Pancreas (tissue), 10 donors: ENCODE measurements around the gene NKD2. TPM values are rescaled to one million over a fixed set of nuclear protein-coding genes. Genes with fewer than 3 reads are reported as not detected.
A peak's percentile ranks its signal among the peaks of the same experiment; 100 is the strongest.

Experiments
- ATAC-seq, 4 donors: fragments of 200-7000 bp; cut with Tn5 transposase; one replicate each; pipeline versions ENCODE4 v1.8.0 to v1.9.1; 2020; ENCODE audit warnings: mild to moderate bottlenecking in 4 of 4, moderate library complexity in 4 of 4
- DNase-seq, 6 donors: peaks; one replicate each; pipeline ENCODE4 v3.0.0-alpha.2; 2020
- FAIRE-seq: peaks from 2 replicates; lab custom pipeline; 2012; peaks lifted over from hg19 to GRCh38; lab: Jason Lieb, UNC
- H3K27ac ChIP-seq, 4 donors: fragments of 200-600 bp; sonication (generic); 1 replicate in 3 of 4; 2 replicates in 1 of 4; pipeline versions ENCODE4 v1.5.0 to v1.8.0; 2020
- H3K27me3 ChIP-seq, 4 donors: fragments of 200-600 bp; one replicate each; pipeline ENCODE4 v1.8.0; 2021
- H3K36me3 ChIP-seq, 3 donors: fragments of 200-600 bp; sonication (generic) in 1 of 3; one replicate each; pipeline versions ENCODE4 v1.5.0 to v1.8.0; 2020 to 2021
- H3K4me1 ChIP-seq, 3 donors: fragments of 200-600 bp; one replicate each; pipeline ENCODE4 v1.8.0; 2021
- H3K4me3 ChIP-seq, 4 donors: fragments of 200-600 bp; sonication (generic) in 2 of 4; one replicate each; pipeline versions ENCODE4 v1.5.0 to v1.8.0; 2020 to 2021
- H3K9me3 ChIP-seq, 4 donors: fragments of 200-600 bp; one replicate each; pipeline ENCODE4 v1.8.0; 2021
- CTCF ChIP-seq, 4 donors: fragments of 200-600 bp; sonication (generic) in 3 of 4; IDR thresholded peaks; one replicate each; pipeline versions ENCODE4 v1.5.0 to v1.8.0; 2021; ENCODE audit warnings: antibody characterized with exemption in 4 of 4
- WGBS, 2 donors: extraction: QIAGEN DNeasy Blood & Tissue Kit; methylation state at CpG; one replicate each; pipeline ENCODE4 v1.1.7; 2013; 5-methylcytosine and 5-hydroxymethylcytosine counted together
- intact Hi-C, 3 donors: fragments of 100-400 bp; cut with DNase I; formaldehyde crosslinking; loops; one replicate each; pipeline versions ENCODE4 v1.11.1 to v1.14.2; 2022
- polyA plus RNA-seq, 2 donors: library from polyadenylated mRNA; stranded (reverse); fragments of 200-250 nt; gene quantifications; one replicate each; pipeline ENCODE4 v1.2.3, GENCODE V29; 2013
- total RNA-seq, 6 donors: library from RNA; stranded (reverse); fragmentation: NEBNext Ultra II Directional in 4 of 6; extraction: Animal tissue kit (Norgen Biotek cat#: 25700) in 4 of 6; gene quantifications; one replicate each; pipeline versions ENCODE4 v1.2.1 to v1.2.4, GENCODE V29; 2021 to 2023
- donor health status: healthy with polysubstance abuse.
- donor health status: DM: no; HTN: no; CAD: no; lungs with moderate emphysema.
- donor health status: DM: no; HTN: no; CAD: no.
- donor health status: control.
- donor health status: control.
- donor health status: Bipolar disorder and iron deficiency.
- donor health status: DM: yes; HTN: yes; CAD: no.
- donor health status: DM: no; HTN: no; CAD: no.
- donor health status: DM: no; HTN: no; CAD: no.
- donor health status: DM: yes; HTN: yes; CAD: no.

Gene NKD2
- total and polyA plus RNA-seq, 8 donors = 1.8 to 18.6 (median 4.3) TPM

DNA sequence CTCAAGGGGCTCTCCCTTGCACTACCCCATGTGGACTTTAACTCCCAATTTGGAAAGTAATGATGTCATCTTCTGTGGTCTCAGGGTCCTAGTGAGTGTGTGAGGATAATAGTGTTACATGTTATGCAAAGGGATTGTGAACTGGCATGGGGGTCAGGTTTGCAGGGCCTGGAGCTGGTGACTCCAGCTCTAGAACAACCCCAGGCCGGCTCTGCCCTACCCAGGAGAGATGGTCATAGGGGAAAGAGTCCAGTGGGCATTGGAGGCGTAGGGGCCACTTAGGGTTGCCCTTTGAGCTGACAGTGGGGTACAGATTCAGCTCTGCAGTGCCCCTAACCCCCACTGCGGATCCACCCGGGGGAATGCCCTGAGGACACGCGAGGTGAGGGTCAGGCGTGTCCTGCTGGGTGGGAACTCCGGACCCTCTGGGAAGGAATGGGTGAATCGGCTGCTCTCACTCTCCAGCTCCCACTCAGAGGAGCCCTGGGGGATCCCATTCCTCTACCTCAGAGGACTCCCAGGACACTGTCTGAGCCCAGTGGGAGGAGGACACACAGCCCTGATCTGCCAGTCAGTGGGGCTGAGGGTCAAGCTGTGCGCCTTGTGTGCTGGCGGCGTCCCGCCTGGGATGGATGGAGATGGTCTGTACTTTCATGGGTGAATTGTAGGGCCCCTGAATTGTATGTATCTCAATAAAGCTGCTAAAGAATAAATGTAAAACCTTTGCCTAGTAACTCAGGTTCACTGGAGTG, 2.5 kb upstream of the NKD2 start:
- H3K36me3 ChIP-seq = no peaks in the 10 kb centered on the region
- ATAC-seq = no peak
- no peaks in the 10 kb centered on the region for H3K9me3 ChIP-seq
- 91 to 94% methylated on average over 13 of the region's 13 CpGs for WGBS, 2 donors
- H3K27me3 ChIP-seq = no peaks in the 10 kb centered on the region
- H3K4me1 ChIP-seq = peaks cover 4 to 16% (median 6%) of the 10 kb centered on the region in 3 donors
- intact Hi-C loops = loop anchor here in 1 of 3 donors (10.0 kb wide), 1 partner anchor 139 kb away; no protein-coding TSS in a partner anchor
- no peak for TF ChIP-seq CTCF (IDR thresholded peaks at IDR 0.05)
- peak in 4 of 6 donors; percentile 6 to 47 (median 12) for DNase-seq
- no peak for FAIRE-seq
- H3K4me3 ChIP-seq = no peak overlapping the region
- H3K27ac ChIP-seq = no peak overlapping the region

DNA sequence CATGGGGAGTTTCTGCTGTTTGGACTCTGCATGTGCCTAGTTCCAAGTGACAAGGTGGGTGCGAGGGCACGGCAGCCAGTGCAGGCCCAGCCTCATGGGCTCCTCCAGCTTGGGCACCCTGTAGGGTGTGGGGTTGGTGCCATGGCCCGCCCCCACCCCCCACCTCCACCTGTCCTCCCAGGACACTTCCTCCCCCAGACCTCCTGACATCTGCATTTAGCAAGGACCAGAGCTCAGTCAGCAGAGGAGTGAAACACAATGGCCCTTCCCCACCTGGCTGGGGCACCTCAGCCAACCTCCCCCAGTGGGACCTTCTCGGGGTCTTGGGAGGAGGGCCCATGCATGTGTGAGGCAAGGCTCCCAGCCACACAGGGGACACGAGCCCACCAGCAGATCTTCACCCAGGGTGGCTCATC, 1.9 kb upstream of the NKD2 start:
- Histone ChIP-seq H3K27ac (no peak overlapping the region), H3K4me1 (peaks cover 4 to 16% (median 6%) of the 10 kb centered on the region in 3 donors), H3K9me3 (no peaks in the 10 kb centered on the region), H3K4me3 (no peak overlapping the region), H3K27me3 (no peaks in the 10 kb centered on the region), H3K36me3 (no peaks in the 10 kb centered on the region)
- 81 to 86% methylated on average over 5 of the region's 5 CpGs for WGBS, 2 donors
- intact Hi-C loops = loop anchor here in 1 of 3 donors (10.0 kb wide), 1 partner anchor 138 kb away; no protein-coding TSS in a partner anchor
- TF ChIP-seq CTCF (IDR thresholded peaks at IDR 0.05) = no peak
- ATAC-seq = no peak
- FAIRE-seq = no peak
- peak in 4 of 6 donors; percentile 7 to 35 (median 10) for DNase-seq

DNA sequence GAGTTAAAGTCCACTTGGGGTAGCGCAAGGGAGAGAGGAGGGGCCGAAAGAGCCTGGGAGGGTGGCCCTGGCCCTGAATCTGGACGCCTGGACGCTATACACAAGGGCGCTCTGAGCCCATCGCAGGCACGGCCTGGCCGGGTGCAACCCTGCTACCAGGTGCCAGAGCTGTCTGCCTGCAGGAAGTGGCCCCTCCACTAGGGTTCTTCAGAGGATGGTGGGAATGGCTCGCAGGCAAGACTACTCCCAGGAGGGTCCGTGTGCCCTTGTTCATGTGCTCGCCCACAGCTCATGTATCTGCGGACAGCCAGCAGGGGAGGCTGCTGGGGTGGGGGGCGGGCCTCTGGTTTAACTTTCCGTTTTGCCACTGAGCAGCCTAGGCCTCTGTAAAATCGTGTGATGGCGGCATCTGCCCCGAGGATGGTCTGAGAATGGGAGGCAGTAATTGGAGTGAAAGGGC, 1.4 kb upstream of the NKD2 start:
- DNase-seq (peak in 4 of 6 donors; percentile 1 to 46 (median 12)), FAIRE-seq (no peak), ATAC-seq (no peak)
- intact Hi-C loops = loop anchor here in 1 of 3 donors (10.0 kb wide), 1 partner anchor 138 kb away; no protein-coding TSS in a partner anchor
- Histone ChIP-seq H3K36me3 (no peaks in the 10 kb centered on the region), H3K27me3 (no peaks in the 10 kb centered on the region), H3K9me3 (no peaks in the 10 kb centered on the region), H3K27ac (no peak overlapping the region), H3K4me3 (no peak overlapping the region), H3K4me1 (peaks cover 4 to 16% (median 6%) of the 10 kb centered on the region in 3 donors)
- no peak for TF ChIP-seq CTCF (IDR thresholded peaks at IDR 0.05)
- 81 to 88% methylated on average over 17 of the region's 17 CpGs for WGBS, 2 donors

DNA sequence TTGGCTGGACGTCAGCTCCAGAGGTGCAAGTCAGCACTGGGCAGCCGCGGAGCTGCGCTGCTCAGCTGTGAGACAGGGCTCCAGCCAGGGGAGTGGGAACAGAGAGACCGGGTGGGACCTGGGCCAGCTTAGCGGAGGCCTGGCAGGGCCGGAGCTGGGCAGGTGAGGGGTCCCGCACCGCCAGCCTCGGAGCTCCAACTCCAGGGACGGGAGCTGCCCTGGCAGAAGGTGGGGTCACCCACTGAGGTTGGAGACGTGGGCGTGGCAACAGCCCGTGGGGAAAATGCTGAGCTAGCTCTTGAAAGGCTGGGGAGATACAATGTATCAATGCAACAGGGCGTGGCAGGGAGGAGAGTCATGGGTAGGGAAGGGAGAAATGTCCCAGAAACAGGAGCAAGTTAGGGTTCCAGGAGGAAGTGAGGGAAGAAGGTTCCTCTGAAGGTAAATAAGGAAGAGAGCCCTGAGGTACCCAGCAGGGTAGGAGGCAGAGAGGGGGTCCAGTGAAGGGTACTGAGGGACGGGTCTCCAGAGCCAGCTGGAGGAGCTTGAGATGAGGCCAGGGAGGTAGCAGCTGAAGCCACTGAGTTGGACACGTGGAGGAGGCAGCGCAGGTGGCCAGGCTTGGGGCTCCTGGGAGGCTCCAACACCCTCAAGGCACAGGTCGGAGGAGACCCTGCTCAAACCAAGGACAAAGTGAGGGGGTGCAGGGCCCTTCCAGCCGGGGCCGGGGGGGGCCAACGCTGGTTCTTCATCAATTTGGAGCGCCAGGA, 736 bp upstream of the NKD2 start:
- Histone ChIP-seq H3K27me3 (no peaks in the 10 kb centered on the region), H3K27ac (no peak overlapping the region)
- FAIRE-seq = no peak

More for the DNA sequence above, 736 bp upstream of the NKD2 start:
- Histone ChIP-seq H3K36me3 (no peaks in the 10 kb centered on the region), H3K9me3 (no peaks in the 10 kb centered on the region), H3K4me3 (peak overlapping the region in 1 of 4 donors; percentile 62), H3K4me1 (peaks cover 4 to 16% (median 6%) of the 10 kb centered on the region in 3 donors)
- intact Hi-C loops = loop anchor here in 1 of 3 donors (10.0 kb wide), 1 partner anchor 137 kb away; no protein-coding TSS in a partner anchor
- 59 to 72% methylated on average over 23 of the region's 23 CpGs for WGBS, 2 donors
- TF ChIP-seq CTCF (IDR thresholded peaks at IDR 0.05) = no peak
- ATAC-seq = no peak
- peak; percentile 1 to 76 (median 26) for DNase-seq
